ENCODE measurements around the gene FGFR2.

DNA sequence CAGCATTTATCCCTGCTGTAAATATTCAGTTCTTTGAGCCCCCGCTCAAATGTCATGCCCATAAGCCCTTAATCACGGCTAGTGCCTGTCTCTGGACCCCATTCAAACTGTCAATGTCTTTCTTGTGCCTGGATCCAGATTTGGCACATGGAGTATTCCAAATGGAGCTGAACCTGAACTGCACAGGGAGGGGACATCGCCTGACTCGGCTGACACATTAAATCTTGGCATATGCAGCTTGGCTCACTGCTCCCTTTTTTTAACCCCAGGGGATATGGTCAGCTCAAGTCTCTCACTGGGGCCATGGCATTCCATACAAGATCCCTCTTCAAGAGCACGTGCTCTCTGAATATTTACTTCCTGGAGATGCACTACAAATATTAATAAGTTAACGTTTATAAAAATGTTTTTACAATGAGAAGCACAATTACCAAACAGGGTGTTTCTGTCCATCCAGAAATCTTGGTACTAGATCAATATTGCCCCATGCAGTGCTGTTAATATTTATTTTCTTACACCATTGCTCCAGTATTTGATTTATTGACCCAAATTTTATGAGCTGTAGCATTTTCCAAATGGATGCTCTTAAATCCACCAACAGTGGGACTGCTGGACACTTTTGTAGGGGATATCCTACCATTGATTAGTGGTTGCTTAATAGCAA lies 57.4 kb downstream of the FGFR2 start:
- no peak for TF ChIP-seq EZH2 (IDR thresholded peaks at IDR 0.05; ENCODE audit: borderline replicate concordance, low read length)
- TF ChIP-seq, protein P1, sequence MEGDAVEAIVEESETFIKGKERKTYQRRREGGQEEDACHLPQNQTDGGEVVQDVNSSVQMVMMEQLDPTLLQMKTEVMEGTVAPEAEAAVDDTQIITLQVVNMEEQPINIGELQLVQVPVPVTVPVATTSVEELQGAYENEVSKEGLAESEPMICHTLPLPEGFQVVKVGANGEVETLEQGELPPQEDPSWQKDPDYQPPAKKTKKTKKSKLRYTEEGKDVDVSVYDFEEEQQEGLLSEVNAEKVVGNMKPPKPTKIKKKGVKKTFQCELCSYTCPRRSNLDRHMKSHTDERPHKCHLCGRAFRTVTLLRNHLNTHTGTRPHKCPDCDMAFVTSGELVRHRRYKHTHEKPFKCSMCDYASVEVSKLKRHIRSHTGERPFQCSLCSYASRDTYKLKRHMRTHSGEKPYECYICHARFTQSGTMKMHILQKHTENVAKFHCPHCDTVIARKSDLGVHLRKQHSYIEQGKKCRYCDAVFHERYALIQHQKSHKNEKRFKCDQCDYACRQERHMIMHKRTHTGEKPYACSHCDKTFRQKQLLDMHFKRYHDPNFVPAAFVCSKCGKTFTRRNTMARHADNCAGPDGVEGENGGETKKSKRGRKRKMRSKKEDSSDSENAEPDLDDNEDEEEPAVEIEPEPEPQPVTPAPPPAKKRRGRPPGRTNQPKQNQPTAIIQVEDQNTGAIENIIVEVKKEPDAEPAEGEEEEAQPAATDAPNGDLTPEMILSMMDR (conservative IDR thresholded peaks at IDR 0.05 in 1 of 2, IDR thresholded peaks at IDR 0.05 in 1 of 2; ENCODE audit: extremely low read depth in 1 of 2, insufficient read depth in 1 of 2, low read depth in 1 of 2, low read length in 2 of 2): no peak

All from mammary epithelial cell (primary cell).